Neuron (in vitro differentiated cells): ENCODE measurements around the gene TCHP.

Experiments used
- H2AFZ ChIP-seq: one replicate; pipeline ENCODE4 v1.6.1; 2013; ENCODE audit warnings: low read depth, mild to moderate bottlenecking, inconsistent platforms, low read length, moderate library complexity
- H3K27me3 ChIP-seq: one replicate; pipeline ENCODE4 v1.6.1; 2013; ENCODE audit warnings: low read length; ENCODE audit not compliant: insufficient read depth
- H3K36me3 ChIP-seq: one replicate; pipeline ENCODE4 v1.6.1; 2013; ENCODE audit warnings: low read length; ENCODE audit not compliant: insufficient read depth
- H3K4me1 ChIP-seq: one replicate; pipeline ENCODE4 v1.6.1; 2013; ENCODE audit warnings: low read length; ENCODE audit not compliant: insufficient read depth
- H3K4me3 ChIP-seq: 2 replicates; pipeline ENCODE4 v1.5.1; 2013; ENCODE audit warnings: mild to moderate bottlenecking, low read length, moderate library complexity
- H3K9me3 ChIP-seq: one replicate; pipeline ENCODE4 v1.6.1; 2013; ENCODE audit warnings: low read length

The TCHP gene

GRCh38 chr12:109952160-109952858 lies 52.2 kb downstream of the TCHP start:
- Histone ChIP-seq H2AFZ (no peak overlapping the region), H3K4me1 (peaks cover 25% of the 10 kb centered on the region), H3K27me3 (no peaks in the 10 kb centered on the region), H3K36me3 (peaks cover 54% of the 10 kb centered on the region), H3K4me3 (no peak overlapping the region), H3K9me3 (no peaks in the 10 kb centered on the region)

- Histone ChIP-seq H3K4me3 (no peak overlapping the region), H3K4me1 (peaks cover 25% of the 10 kb centered on the region), H3K9me3 (no peaks in the 10 kb centered on the region), H3K36me3 (peaks cover 49% of the 10 kb centered on the region), H2AFZ (no peak overlapping the region), H3K27me3 (no peaks in the 10 kb centered on the region)
Measured at GRCh38 chr12:109952873-109953272, 52.8 kb downstream of the TCHP start.

GRCh38 chr12:109953656-109954055 lies 53.6 kb downstream of the TCHP start:
- Histone ChIP-seq H3K36me3 (peaks cover 44% of the 10 kb centered on the region), H3K4me1 (peaks cover 18% of the 10 kb centered on the region), H3K9me3 (no peaks in the 10 kb centered on the region), H2AFZ (no peak overlapping the region), H3K4me3 (no peak overlapping the region), H3K27me3 (no peaks in the 10 kb centered on the region)

GRCh38 chr12:109958374-109958773 lies 58.3 kb downstream of the TCHP start:
- Histone ChIP-seq H3K27me3 (no peaks in the 10 kb centered on the region), H3K9me3 (no peaks in the 10 kb centered on the region), H2AFZ (no peak overlapping the region), H3K4me1 (no peaks in the 10 kb centered on the region), H3K4me3 (no peak overlapping the region), H3K36me3 (peaks cover 32% of the 10 kb centered on the region)

GRCh38 chr12:109959411-109960093 lies 59.5 kb downstream of the TCHP start:
- Histone ChIP-seq H3K27me3 (no peaks in the 10 kb centered on the region), H3K9me3 (no peaks in the 10 kb centered on the region), H3K36me3 (peaks cover 36% of the 10 kb centered on the region), H2AFZ (no peak overlapping the region), H3K4me3 (no peak overlapping the region), H3K4me1 (no peaks in the 10 kb centered on the region)

- no peak overlapping the region for H3K4me3 ChIP-seq
- no peaks in the 10 kb centered on the region for H3K9me3 ChIP-seq
- peaks cover 37% of the 10 kb centered on the region for H3K36me3 ChIP-seq
- H2AFZ ChIP-seq, result no peak overlapping the region
- H3K27me3 ChIP-seq, result no peaks in the 10 kb centered on the region
- H3K4me1 ChIP-seq, result no peaks in the 10 kb centered on the region
Measured at GRCh38 chr12:109961201-109961600, 61.1 kb downstream of the TCHP start.

GRCh38 chr12:109961612-109962011 lies 61.5 kb downstream of the TCHP start:
- no peaks in the 10 kb centered on the region for H3K9me3 ChIP-seq
- no peak overlapping the region for H2AFZ ChIP-seq
- H3K27me3 ChIP-seq, result no peaks in the 10 kb centered on the region
- peaks cover 36% of the 10 kb centered on the region for H3K36me3 ChIP-seq
- H3K4me3 ChIP-seq, result no peak overlapping the region
- no peaks in the 10 kb centered on the region for H3K4me1 ChIP-seq

GRCh38 chr12:109962398-109962797 lies 62.3 kb downstream of the TCHP start:
- no peaks in the 10 kb centered on the region for H3K9me3 ChIP-seq
- H2AFZ ChIP-seq, result no peak overlapping the region
- H3K4me3 ChIP-seq, result no peak overlapping the region
- H3K4me1 ChIP-seq, result no peaks in the 10 kb centered on the region
- H3K36me3 ChIP-seq, result peaks cover 39% of the 10 kb centered on the region
- no peaks in the 10 kb centered on the region for H3K27me3 ChIP-seq

GRCh38 chr12:109963330-109963729 lies 63.3 kb downstream of the TCHP start:
- Histone ChIP-seq H2AFZ (no peak overlapping the region), H3K4me1 (no peaks in the 10 kb centered on the region), H3K36me3 (peaks cover 42% of the 10 kb centered on the region), H3K27me3 (no peaks in the 10 kb centered on the region), H3K9me3 (no peaks in the 10 kb centered on the region), H3K4me3 (no peak overlapping the region)

- H3K9me3 ChIP-seq, result no peaks in the 10 kb centered on the region
- H3K36me3 ChIP-seq, result peaks cover 42% of the 10 kb centered on the region
Measured at GRCh38 chr12:109963743-109964429, 63.8 kb downstream of the TCHP start.

GRCh38 chr12:109966546-109966945 lies 66.5 kb downstream of the TCHP start:
- Histone ChIP-seq H2AFZ (no peak overlapping the region), H3K9me3 (no peaks in the 10 kb centered on the region), H3K36me3 (peaks cover 40% of the 10 kb centered on the region), H3K27me3 (no peaks in the 10 kb centered on the region), H3K4me3 (no peak overlapping the region), H3K4me1 (no peaks in the 10 kb centered on the region)

More at GRCh38 chr12:109963743-109964429, 63.8 kb downstream of the TCHP start:
- H3K4me3 ChIP-seq, result no peak overlapping the region
- H3K4me1 ChIP-seq, result no peaks in the 10 kb centered on the region
- no peaks in the 10 kb centered on the region for H3K27me3 ChIP-seq
- no peak overlapping the region for H2AFZ ChIP-seq

- peaks cover 36% of the 10 kb centered on the region for H3K36me3 ChIP-seq
- H3K4me1 ChIP-seq, result no peaks in the 10 kb centered on the region
- H3K27me3 ChIP-seq, result no peaks in the 10 kb centered on the region
- no peaks in the 10 kb centered on the region for H3K9me3 ChIP-seq
- no peak overlapping the region for H2AFZ ChIP-seq
- H3K4me3 ChIP-seq, result no peak overlapping the region
Measured at GRCh38 chr12:109967383-109968031, 67.4 kb downstream of the TCHP start.
